DOHH2 (cell line): Measurements from ENCODE around the gene CARM1.

ENCODE experiments used
- EZH2phosphoT487 ChIP-seq: fragments of 200-600 bp; sonication (generic); IDR thresholded peaks from 2 replicates; pipeline ENCODE4 v1.6.1; 2017; ENCODE audit warnings: borderline replicate concordance, mild to moderate bottlenecking, antibody characterized with exemption, low read length, moderate library complexity, mixed read lengths
- TF ChIP-seq, protein P1 (sequence below): fragments of 200-600 bp; sonication (generic); IDR thresholded peaks from one replicate; pipeline ENCODE4 v1.5.1; 2014; ENCODE audit warnings: antibody characterized with exemption, mild to moderate bottlenecking, low read depth, low read length; ENCODE audit not compliant: poor library complexity, severe bottlenecking

DNA sequence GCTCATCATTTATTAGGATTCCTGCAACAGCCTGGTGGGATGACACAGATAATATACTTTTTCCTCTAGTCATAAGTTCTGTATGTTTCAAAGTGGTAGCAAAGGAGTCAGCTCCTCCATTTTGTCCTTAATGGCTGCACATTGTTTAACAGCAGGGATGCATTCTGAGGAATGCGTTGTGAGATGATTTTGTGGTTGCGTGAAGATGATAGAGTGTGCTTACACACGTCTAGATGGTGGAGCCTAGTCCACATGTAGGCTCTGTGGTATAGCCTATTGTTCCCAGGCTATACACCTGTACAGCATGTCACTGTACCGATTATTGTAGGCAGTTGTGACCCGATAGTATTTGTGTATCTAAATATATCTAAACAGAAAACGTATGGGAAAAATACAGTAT is 94.0 kb downstream of the CARM1 start:
- TF ChIP-seq, protein P1, sequence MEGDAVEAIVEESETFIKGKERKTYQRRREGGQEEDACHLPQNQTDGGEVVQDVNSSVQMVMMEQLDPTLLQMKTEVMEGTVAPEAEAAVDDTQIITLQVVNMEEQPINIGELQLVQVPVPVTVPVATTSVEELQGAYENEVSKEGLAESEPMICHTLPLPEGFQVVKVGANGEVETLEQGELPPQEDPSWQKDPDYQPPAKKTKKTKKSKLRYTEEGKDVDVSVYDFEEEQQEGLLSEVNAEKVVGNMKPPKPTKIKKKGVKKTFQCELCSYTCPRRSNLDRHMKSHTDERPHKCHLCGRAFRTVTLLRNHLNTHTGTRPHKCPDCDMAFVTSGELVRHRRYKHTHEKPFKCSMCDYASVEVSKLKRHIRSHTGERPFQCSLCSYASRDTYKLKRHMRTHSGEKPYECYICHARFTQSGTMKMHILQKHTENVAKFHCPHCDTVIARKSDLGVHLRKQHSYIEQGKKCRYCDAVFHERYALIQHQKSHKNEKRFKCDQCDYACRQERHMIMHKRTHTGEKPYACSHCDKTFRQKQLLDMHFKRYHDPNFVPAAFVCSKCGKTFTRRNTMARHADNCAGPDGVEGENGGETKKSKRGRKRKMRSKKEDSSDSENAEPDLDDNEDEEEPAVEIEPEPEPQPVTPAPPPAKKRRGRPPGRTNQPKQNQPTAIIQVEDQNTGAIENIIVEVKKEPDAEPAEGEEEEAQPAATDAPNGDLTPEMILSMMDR, result no peak
- no peak for TF ChIP-seq EZH2phosphoT487
